ENCODE data around the gene LIN37. TPM values are rescaled to one million over a fixed set of nuclear protein-coding genes. Genes with fewer than 3 reads are reported as not detected.

Gene LIN37
- total RNA-seq, 1 experiment from 2014 or later, result 5.9 TPM

DNA sequence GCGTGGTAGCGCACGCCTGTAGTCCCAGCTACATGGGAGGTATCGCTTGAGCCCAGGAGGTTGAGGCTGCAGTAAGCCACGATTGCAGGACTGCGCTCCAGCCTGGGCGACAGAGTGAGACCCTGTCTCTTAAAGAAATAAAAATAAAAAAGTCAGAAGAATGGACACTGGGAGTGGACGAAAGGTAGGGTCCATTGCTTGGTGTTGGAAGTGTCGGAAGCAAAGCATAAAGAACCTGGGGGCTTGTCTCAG lies 26.6 kb downstream of the LIN37 start:
- Histone ChIP-seq H4K20me1 (ENCODE audit: control insufficient read depth, insufficient read depth, insufficient read length) (no peaks in the 10 kb centered on the region), H3K9me3 (ENCODE audit: control insufficient read depth, low read depth, low read length) (no peaks in the 10 kb centered on the region), H2BK5ac (ENCODE audit: insufficient read length, low read length) (no peak overlapping the region), H4K91ac (ENCODE audit: insufficient read length, low read depth, low read length) (no peak overlapping the region), H3K79me2 (ENCODE audit: insufficient read depth, low read length) (no peaks in the 10 kb centered on the region), H3K27me3 (ENCODE audit: insufficient read depth, low read length) (no peaks in the 10 kb centered on the region), H3K9ac (ENCODE audit: extremely low read depth, insufficient read length, low read length) (no peak overlapping the region), H3K23me2 (ENCODE audit: insufficient read length, low read depth, low read length, poor library complexity, severe bottlenecking) (peaks cover 5% of the 10 kb centered on the region), H4K8ac (replicated peaks; ENCODE audit: insufficient read length, low read depth, low read length) (no peak overlapping the region), H3K18ac (ENCODE audit: insufficient read length, low read depth, low read length) (no peak overlapping the region), H3K4me2 (ENCODE audit: insufficient read depth, insufficient read length, low read length) (no peak overlapping the region), H3K4ac (ENCODE audit: low read depth, low read length) (no peak overlapping the region), H3K79me1 (ENCODE audit: insufficient read depth, low read depth, low read length, poor library complexity, severe bottlenecking) (no peaks in the 10 kb centered on the region), H3T11ph (ENCODE audit: low read length) (no peak overlapping the region), H3K4me1 (ENCODE audit: insufficient read depth, low read length) (peaks cover 5% of the 10 kb centered on the region; the same call in 1 of the 2 replicates), H2AK5ac (ENCODE audit: insufficient read length, low read length) (no peak overlapping the region), H2BK12ac (ENCODE audit: insufficient read length, low read depth, low read length) (no peak overlapping the region), H2BK15ac (ENCODE audit: low read depth, low read length) (no peak overlapping the region), H2BK120ac (ENCODE audit: low read depth, low read length, poor library complexity, severe bottlenecking) (no peak overlapping the region), H3K27ac (ENCODE audit: insufficient read length, low read depth, low read length) (no peak overlapping the region), H2BK20ac (ENCODE audit: low read depth, low read length, poor library complexity, severe bottlenecking) (no peak overlapping the region), H3K14ac (ENCODE audit: insufficient read depth, low read length) (no peak overlapping the region), H2AFZ (ENCODE audit: low read length) (no peak overlapping the region), H3K56ac (ENCODE audit: insufficient read length, low read depth, low read length) (no peak overlapping the region), H4K5ac (ENCODE audit: insufficient read length, low read depth, low read length) (no peak overlapping the region), H3K23ac (ENCODE audit: insufficient read length, low read depth, low read length) (no peak overlapping the region)
- Mint-ChIP-seq H3K27me3 (ENCODE audit: low read depth) (peaks cover 45% of the 10 kb centered on the region), H3K4me3 (peak overlapping the region; percentile 65 to 88), H3K9me3 (no peaks in the 10 kb centered on the region; a peak in 1 of 5 replicates), H3K36me3 (ENCODE audit: insufficient read depth in 1 of 3, low read depth in 3 of 3) (peaks cover 0 to 8% (median 2%) of the 10 kb centered on the region in 3 experiments; a peak in 3 of 7 replicates), H3K27ac (no peak overlapping the region), H3K4me1 (peaks cover 25 to 29% of the 10 kb centered on the region in 2 experiments)
- TF ChIP-seq, protein P1, sequence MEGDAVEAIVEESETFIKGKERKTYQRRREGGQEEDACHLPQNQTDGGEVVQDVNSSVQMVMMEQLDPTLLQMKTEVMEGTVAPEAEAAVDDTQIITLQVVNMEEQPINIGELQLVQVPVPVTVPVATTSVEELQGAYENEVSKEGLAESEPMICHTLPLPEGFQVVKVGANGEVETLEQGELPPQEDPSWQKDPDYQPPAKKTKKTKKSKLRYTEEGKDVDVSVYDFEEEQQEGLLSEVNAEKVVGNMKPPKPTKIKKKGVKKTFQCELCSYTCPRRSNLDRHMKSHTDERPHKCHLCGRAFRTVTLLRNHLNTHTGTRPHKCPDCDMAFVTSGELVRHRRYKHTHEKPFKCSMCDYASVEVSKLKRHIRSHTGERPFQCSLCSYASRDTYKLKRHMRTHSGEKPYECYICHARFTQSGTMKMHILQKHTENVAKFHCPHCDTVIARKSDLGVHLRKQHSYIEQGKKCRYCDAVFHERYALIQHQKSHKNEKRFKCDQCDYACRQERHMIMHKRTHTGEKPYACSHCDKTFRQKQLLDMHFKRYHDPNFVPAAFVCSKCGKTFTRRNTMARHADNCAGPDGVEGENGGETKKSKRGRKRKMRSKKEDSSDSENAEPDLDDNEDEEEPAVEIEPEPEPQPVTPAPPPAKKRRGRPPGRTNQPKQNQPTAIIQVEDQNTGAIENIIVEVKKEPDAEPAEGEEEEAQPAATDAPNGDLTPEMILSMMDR (conservative IDR thresholded peaks at IDR 0.05), result no peak
- no CpG with 5 or more reads among the region's 9 CpGs for WGBS (ENCODE audit: extremely low coverage, insufficient read length, low lambda C conversion rate)
- DNase-seq, result no peak

All from H9 (cell line).